ENCODE measurements around the gene FBXO44.

The FBXO44 gene

DNA sequence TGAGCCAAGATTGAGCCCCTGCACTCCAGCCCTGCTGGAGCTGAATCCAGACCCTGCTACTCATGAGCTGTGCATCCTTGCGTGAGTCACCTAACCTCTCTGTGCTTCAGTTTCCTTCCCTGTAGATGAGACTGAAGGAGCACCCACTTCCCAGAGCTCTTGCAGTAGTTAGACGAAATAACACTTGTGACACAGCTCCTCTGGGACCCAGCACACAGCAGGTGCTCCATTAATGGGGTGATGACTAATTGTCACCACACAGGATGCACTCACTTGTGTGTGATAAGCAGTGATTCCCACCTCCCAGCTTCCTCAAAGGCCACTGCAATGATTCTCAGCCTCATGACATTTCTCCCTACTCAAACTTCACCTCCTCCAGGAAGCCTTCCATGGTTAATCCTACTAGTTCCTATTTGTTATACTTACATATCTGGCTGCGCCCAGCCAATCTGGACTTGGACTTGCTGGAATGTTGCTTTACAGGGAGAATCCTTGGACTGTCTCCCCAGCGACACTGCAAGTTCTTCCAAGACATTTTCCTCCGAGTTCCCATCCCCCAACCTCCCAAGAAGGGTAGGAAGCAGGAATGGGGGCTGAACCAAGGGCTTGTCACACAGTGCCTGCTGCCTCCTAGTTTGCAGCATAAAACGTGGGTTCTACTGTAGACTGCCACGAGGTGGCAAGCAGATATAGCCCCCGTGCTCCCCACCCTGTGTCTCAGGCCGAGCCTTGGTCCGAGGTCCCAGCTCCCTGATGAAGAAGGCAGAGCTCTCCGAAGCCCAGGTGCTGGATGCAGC is 54.1 kb downstream of the FBXO44 start:
- no peak for DNase-seq (ENCODE audit: low read depth in 2 of 2)

- no peak for DNase-seq (ENCODE audit: low read depth in 2 of 2)
Observed at GRCh38 chr1:11711490-11711889, 56.8 kb downstream of the FBXO44 start.

GRCh38 chr1:11712285-11712684 is 57.6 kb downstream of the FBXO44 start:
- no peak for DNase-seq (ENCODE audit: low read depth in 2 of 2)

Data from stimulated activated CD8-positive, alpha-beta memory T cell treated with anti-CD3 and anti-CD28 coated beads, Interleukin-15, amount 100 ng/mL, for 4 hours (primary cell).